GM23338 (cell line): ENCODE measurements around the gene SLC30A5.

Source experiments
- CREB1 ChIP-seq: fragments of 250-450 bp; sonication (Bioruptor Pico); IDR thresholded peaks from 2 replicates; pipeline ENCODE4 v1.5.0; 2020; ENCODE audit warnings: low read depth, mild to moderate bottlenecking, moderate library complexity
- CTCF ChIP-seq, 2 experiments: fragments of 200-600 bp in 1 of 2; sonication (generic) in 1 of 2; conservative IDR thresholded peaks; 2 replicates each; pipeline versions ENCODE4 v1.5.1 to v1.6.1; 2016 to 2017; ENCODE audit warnings: antibody characterized with exemption in 2 of 2, low read depth in 2 of 2, mild to moderate bottlenecking in 2 of 2, moderate library complexity in 1 of 2
- EZH2 ChIP-seq: fragments of 200-600 bp; sonication (generic); IDR thresholded peaks from one replicate; pipeline ENCODE4 v1.8.0; 2017; ENCODE audit warnings: antibody characterized with exemption, mild to moderate bottlenecking, low read depth; ENCODE audit not compliant: unreplicated experiment
- POLR2AphosphoS5 ChIP-seq: IDR thresholded peaks from 2 replicates; pipeline ENCODE4 v1.6.1; 2016; ENCODE audit warnings: antibody characterized with exemption, low read depth

- TF ChIP-seq CTCF (conservative IDR thresholded peaks at IDR 0.05; ENCODE audit: low read depth in 2 of 2): no peak
- no peak for TF ChIP-seq POLR2AphosphoS5
- no peak for TF ChIP-seq EZH2
- no peak for TF ChIP-seq CREB1 (CRISPR knock-in tag)
These were observed 76.7 kb downstream of the SLC30A5 start for GRCh38 chr5:69170495-69170894.
